GM23338 (cell line): Measurements from ENCODE around the gene ECPAS.

Experiments used
- CTCF ChIP-seq, 2 experiments: fragments of 200-600 bp in 1 of 2; sonication (generic) in 1 of 2; conservative IDR thresholded peaks; 2 replicates each; pipeline versions ENCODE4 v1.5.1 to v1.6.1; 2016 to 2017; ENCODE audit warnings: antibody characterized with exemption in 2 of 2, low read depth in 2 of 2, mild to moderate bottlenecking in 2 of 2, moderate library complexity in 1 of 2
- EZH2 ChIP-seq: fragments of 200-600 bp; sonication (generic); IDR thresholded peaks from one replicate; pipeline ENCODE4 v1.8.0; 2017; ENCODE audit warnings: antibody characterized with exemption, mild to moderate bottlenecking, low read depth; ENCODE audit not compliant: unreplicated experiment
- EZH2phosphoT487 ChIP-seq: fragments of 200-600 bp; sonication (generic); IDR thresholded peaks from one replicate; pipeline ENCODE4 v1.8.1; 2018; ENCODE audit warnings: antibody characterized with exemption; ENCODE audit not compliant: unreplicated experiment
- REST ChIP-seq: IDR thresholded peaks from one replicate; pipeline ENCODE4 v1.6.1; 2018; ENCODE audit warnings: antibody characterized with exemption; ENCODE audit not compliant: unreplicated experiment

- TF ChIP-seq EZH2phosphoT487 (no peak), EZH2 (no peak), CTCF (conservative IDR thresholded peaks at IDR 0.05; ENCODE audit: low read depth in 2 of 2) (no peak), REST (no peak)
Observed at GRCh38 chr9:111501648-111502047, 17.5 kb upstream of the ECPAS start.
